HFF-Myc (cell line): Measurements from ENCODE around the gene CASQ1.

Experiments used
- DNase-seq: peaks from one replicate; pipeline ENCODE4 v3.0.0-alpha.2; 2011; ENCODE audit warnings: low read depth; ENCODE audit errors: extremely low read depth
- H3K4me3 ChIP-seq: replicated peaks from 2 replicates; pipeline ENCODE4 v1.5.1; 2011; ENCODE audit warnings: low read depth, mild to moderate bottlenecking, control low read depth, low read length
- TF ChIP-seq, protein P1 (sequence below): IDR thresholded peaks from 2 replicates; pipeline ENCODE4 v1.5.1; 2012; ENCODE audit warnings: mild to moderate bottlenecking, low read depth, low read length, control low read depth; ENCODE audit errors: missing control alignments

Gene CASQ1

DNA sequence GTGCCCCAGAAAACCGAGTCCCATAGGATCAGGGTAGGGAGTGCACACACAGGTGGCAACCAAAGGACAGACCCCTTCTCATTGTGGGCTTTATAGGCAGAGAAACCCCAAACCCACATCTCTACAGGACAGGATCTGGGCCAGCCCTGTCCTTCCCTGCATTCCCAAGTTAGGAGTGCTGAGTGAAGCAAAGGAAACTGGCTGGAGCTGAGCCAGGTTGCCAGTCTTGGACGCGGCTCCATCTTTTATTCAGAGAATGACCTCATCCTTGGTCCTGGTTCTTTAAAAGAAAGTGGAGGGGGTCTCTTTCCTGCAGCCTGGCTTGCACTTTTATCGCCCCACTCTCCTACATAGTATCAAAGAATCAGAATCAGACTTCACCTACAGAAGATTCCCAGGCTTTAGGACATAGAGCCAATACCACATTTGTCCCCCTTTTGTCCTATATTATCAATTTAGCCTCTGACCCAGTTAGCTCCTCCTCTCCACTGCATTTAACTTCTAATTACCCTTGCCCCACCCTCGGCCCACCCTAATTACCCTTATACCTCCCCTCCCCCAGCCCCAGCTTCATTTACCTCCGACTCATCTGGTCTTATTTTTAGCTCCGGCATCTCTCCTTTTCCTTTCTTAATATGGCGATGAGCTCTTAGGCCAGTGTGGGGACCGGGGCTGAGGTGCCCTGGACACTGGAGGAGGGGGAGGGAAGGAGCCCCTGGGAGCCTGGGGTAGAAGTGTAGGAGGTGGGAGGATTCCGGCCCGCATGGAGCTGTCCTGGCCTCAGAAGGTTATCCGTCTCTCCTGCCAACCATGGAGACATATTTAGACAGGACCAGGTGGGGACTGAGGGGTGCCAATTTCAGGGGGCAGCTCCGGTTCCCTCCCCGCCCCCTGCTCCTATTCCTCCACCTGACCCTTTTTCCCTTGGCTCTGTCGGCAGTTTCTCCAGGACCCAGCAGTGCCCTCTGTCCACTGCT, at the start of gene CASQ1:
Gene CASQ1 (plus strand): TSS at position 927 of the 977 bp plus-strand sequence. CDS start 177 bp downstream, outside the sequence.
- DNase-seq, result no peak
- TF ChIP-seq, protein P1, sequence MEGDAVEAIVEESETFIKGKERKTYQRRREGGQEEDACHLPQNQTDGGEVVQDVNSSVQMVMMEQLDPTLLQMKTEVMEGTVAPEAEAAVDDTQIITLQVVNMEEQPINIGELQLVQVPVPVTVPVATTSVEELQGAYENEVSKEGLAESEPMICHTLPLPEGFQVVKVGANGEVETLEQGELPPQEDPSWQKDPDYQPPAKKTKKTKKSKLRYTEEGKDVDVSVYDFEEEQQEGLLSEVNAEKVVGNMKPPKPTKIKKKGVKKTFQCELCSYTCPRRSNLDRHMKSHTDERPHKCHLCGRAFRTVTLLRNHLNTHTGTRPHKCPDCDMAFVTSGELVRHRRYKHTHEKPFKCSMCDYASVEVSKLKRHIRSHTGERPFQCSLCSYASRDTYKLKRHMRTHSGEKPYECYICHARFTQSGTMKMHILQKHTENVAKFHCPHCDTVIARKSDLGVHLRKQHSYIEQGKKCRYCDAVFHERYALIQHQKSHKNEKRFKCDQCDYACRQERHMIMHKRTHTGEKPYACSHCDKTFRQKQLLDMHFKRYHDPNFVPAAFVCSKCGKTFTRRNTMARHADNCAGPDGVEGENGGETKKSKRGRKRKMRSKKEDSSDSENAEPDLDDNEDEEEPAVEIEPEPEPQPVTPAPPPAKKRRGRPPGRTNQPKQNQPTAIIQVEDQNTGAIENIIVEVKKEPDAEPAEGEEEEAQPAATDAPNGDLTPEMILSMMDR, result no peak
- no peak within 1 kb of the TSS for H3K4me3 ChIP-seq

DNA sequence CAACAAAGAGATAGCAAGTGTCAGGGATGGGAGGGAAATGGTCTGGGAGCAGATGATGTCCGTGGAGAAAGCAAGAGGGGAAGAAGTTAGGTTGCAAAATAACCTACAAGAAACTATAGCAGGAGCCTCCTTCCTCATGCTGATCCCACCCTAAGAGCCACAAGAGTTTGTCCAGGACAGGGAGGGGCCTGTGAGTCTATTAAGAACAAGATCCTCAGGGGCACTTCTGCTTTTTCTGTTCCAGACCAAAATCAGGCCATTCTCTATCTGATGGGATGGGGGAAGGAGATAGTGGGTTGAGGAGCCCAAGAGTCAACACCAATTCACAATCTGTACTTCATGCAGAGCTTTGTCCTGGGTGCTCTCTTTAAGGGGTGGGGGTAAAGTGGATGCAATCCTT, 46.7 kb upstream of the CASQ1 start:
- DNase-seq, result no peak
- no peak overlapping the region for H3K4me3 ChIP-seq
- TF ChIP-seq, protein P1, result no peak

DNA sequence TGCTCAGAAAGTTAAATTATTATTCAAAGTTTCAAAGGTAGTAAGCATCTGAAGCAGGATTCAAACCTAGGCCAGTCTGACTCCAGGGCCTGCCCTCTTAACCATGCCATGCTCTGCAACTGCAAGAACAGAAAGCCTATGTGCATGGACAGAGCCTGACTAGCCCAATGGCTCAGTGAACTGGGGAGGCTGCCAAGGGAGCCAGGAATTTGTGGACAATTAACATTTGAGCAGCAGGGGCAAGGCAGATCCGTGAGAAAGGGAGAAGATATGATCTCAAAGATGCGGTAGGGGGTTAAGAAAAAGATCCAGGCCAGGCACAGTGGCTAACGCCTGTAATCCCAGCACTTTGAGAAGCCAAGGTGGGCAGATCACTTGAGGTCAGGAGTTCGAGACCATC, 45.5 kb upstream of the CASQ1 start:
- H3K4me3 ChIP-seq, result no peak overlapping the region
- TF ChIP-seq, protein P1, result no peak
- DNase-seq, result no peak

DNA sequence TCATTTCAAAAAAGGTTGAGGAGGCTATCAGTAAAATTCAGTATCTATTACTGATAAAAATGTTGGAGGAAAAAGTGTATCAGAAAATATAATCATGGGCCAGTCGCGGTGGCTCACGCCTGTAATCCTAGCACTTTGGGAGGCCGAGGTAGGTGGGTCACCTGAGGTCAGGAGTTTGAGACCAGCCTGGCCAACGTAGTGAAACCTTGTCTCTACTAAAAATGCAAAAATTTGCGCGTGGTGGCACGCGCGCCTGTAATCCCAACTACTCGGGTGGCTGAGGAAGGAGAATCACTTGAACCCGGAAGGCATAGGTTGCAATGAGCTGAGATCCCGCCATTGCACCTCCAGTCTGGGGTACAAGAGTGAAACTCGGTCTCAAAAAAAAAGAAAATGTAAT, 44.3 kb upstream of the CASQ1 start:
- TF ChIP-seq, protein P1, result no peak
- DNase-seq, result no peak
- no peak overlapping the region for H3K4me3 ChIP-seq

DNA sequence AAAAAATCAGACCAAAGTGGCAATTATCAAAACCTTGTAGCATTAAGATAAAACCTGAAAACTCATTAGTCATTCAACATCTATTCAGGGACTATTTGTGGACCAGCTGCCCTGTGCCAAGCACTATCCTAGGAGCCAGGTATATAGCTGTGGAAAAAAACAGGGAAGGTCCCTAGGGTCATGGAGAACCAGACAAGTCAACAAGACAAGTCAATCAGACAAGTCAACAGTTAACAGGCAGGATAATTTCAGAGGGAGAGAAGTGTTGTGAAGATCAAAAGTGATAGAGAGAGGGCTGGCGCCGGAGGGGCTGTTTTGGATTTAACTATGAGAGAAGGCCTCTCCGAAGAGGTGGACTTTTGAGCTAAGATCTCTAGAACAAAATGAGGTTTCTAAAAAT, 42.3 kb upstream of the CASQ1 start:
- DNase-seq, result no peak
- no peak overlapping the region for H3K4me3 ChIP-seq
- TF ChIP-seq, protein P1, result no peak

DNA sequence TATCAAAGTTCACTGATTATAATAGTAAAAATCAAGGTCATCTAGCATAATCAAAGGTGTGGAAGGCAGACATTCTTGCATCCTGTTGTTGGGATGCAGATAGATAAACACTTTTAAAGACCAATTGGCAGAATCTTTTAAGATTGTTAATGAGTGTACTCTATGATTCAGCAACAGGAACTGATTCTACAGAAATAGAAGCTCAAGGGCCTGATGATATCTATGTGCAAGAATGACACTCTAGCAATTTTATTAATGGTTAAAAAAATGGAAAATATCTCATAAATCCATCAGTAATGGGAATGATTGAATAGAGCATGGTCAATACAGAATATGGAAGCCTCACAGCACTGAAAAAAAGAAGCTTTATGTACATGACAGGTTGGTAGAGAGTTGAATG, 41.1 kb upstream of the CASQ1 start:
- TF ChIP-seq, protein P1, result no peak
- DNase-seq, result no peak
- no peak overlapping the region for H3K4me3 ChIP-seq
